PC-3 (cell line): ENCODE measurements around the gene ILDR2. TPM values are rescaled to one million over a fixed set of nuclear protein-coding genes. Genes with fewer than 3 reads are reported as not detected.

Source experiments
- ATAC-seq: fragments of 200-7000 bp; cut with Tn5 transposase; 2 replicates; pipeline ENCODE4 v1.9.1; 2020; ENCODE audit warnings: mild to moderate bottlenecking, moderate library complexity
- BruUV-seq: library from RNA; stranded (reverse); fragments of 400-500 nt; replicated peaks from 2 replicates; lab custom pipeline; 2021; lab: Mats Ljungman, UMichigan
- CTCF ChIA-PET: fragments of 300-600 bp; sonication (Branson Sonifier 250); formaldehyde crosslinking; loops from one replicate; lab custom pipeline; 2022; ENCODE audit warnings: antibody characterized with exemption; lab: Charles Lee
- POLR2A ChIA-PET: fragments of 300-600 bp; sonication (Branson Sonifier 250); formaldehyde crosslinking; loops from one replicate; lab custom pipeline; 2022; ENCODE audit warnings: antibody characterized with exemption; ENCODE audit not compliant: unreplicated experiment; lab: Charles Lee
- DNase-seq: peaks from one replicate; pipeline ENCODE4 v3.0.0-alpha.2; 2015
- H2AFZ ChIP-seq: fragments of 300-600 bp; sonication (generic); 2 replicates; pipeline ENCODE4 v1.6.0; 2016; ENCODE audit warnings: antibody characterized with exemption, low read length
- H3F3A ChIP-seq: fragments of 300-600 bp; sonication (generic); one replicate; pipeline ENCODE4 v1.6.0; 2017; ENCODE audit warnings: antibody characterized with exemption, low read length, control low read depth, mild to moderate bottlenecking; ENCODE audit not compliant: unreplicated experiment
- H3K27ac ChIP-seq: fragments of 300-600 bp; sonication (generic); 2 replicates; pipeline ENCODE4 v1.5.1; 2016; ENCODE audit warnings: mild to moderate bottlenecking, low read length
- H3K27me3 ChIP-seq: fragments of 300-600 bp; sonication (generic); 2 replicates; pipeline ENCODE4 v1.6.1; 2016; ENCODE audit warnings: low read length, mixed read lengths
- H3K36me3 ChIP-seq: fragments of 300-600 bp; sonication (generic); 2 replicates; pipeline ENCODE4 v1.6.1; 2016; ENCODE audit warnings: low read depth, mixed run types, low read length, mixed read lengths
- H3K4me1 ChIP-seq: fragments of 300-600 bp; sonication (generic); 2 replicates; pipeline ENCODE4 v1.5.1; 2016; ENCODE audit warnings: low read length; ENCODE audit not compliant: insufficient read depth
- H3K4me2 ChIP-seq: fragments of 300-600 bp; sonication (generic); 2 replicates; pipeline ENCODE4 v1.6.0; 2016; ENCODE audit warnings: low read length
- H3K4me3 ChIP-seq: fragments of 300-600 bp; sonication (generic); 2 replicates; pipeline ENCODE4 v1.5.1; 2016; ENCODE audit warnings: mild to moderate bottlenecking, low read length, mixed read lengths
- H3K79me2 ChIP-seq: fragments of 300-600 bp; sonication (generic); 2 replicates; pipeline ENCODE4 v1.6.1; 2017; ENCODE audit warnings: low read length, mixed read lengths
- H3K9ac ChIP-seq: fragments of 300-600 bp; sonication (generic); 2 replicates; pipeline ENCODE4 v1.6.0; 2016; ENCODE audit warnings: mild to moderate bottlenecking, low read length
- H3K9me2 ChIP-seq: fragments of 300-600 bp; sonication (generic); replicated peaks from 2 replicates; pipeline ENCODE4 v1.6.1; 2016; ENCODE audit warnings: mixed run types, low read length, mixed read lengths
- H3K9me3 ChIP-seq: fragments of 300-600 bp; sonication (generic); 2 replicates; pipeline ENCODE4 v1.6.1; 2016; ENCODE audit warnings: low read length, mixed read lengths
- H4K20me1 ChIP-seq: fragments of 300-600 bp; sonication (generic); 2 replicates; pipeline ENCODE4 v1.6.1; 2016; ENCODE audit warnings: low read length, mixed read lengths
- CTCF ChIP-seq: fragments of 300-600 bp; sonication (generic); conservative IDR thresholded peaks from 2 replicates; pipeline ENCODE4 v1.5.1; 2017; ENCODE audit warnings: antibody characterized with exemption, low read depth, mild to moderate bottlenecking, low read length
- EZH2 ChIP-seq: fragments of 300-600 bp; sonication (generic); IDR thresholded peaks from one replicate; pipeline ENCODE4 v1.6.1; 2017; ENCODE audit warnings: antibody characterized with exemption, mild to moderate bottlenecking, low read length; ENCODE audit not compliant: unreplicated experiment
- EZH2phosphoT487 ChIP-seq: fragments of 300-600 bp; sonication (generic); IDR thresholded peaks from 2 replicates; pipeline ENCODE4 v1.6.1; 2018; ENCODE audit warnings: mild to moderate bottlenecking, antibody characterized with exemption, low read length, borderline replicate concordance
- intact Hi-C: fragments of 100-400 bp; cut with micrococcal nuclease; formaldehyde crosslinking; loops from 2 replicates; pipeline ENCODE4 v1.9.0; 2023
- total RNA-seq: library from RNA; depleted of rRNA; stranded (reverse); fragments of >200 nt; gene quantifications from 2 replicates; pipeline ENCODE4 v1.2.3, GENCODE V29; 2014; rRNA removed

ILDR2 gene
- total RNA-seq, 1 experiment from 2014 or later: not detected

- no peaks in the 10 kb centered on the region for H3K9me2 ChIP-seq
- no peak overlapping the region for H3K4me2 ChIP-seq
- no peaks in the 10 kb centered on the region for H3K79me2 ChIP-seq
- no peak for ATAC-seq
- peaks cover 78% of the 10 kb centered on the region for H3K36me3 ChIP-seq
- H3K27me3 ChIP-seq: no peaks in the 10 kb centered on the region
- H3F3A ChIP-seq: no peaks in the 10 kb centered on the region
- ChIA-PET CTCF (no interaction called here), POLR2A (no interaction called here)
- H3K27ac ChIP-seq: no peak overlapping the region
- no peaks in the 10 kb centered on the region for H3K9me3 ChIP-seq
- no peak overlapping the region for H3K4me3 ChIP-seq
- intact Hi-C loops: no loop called here
- no peaks in the 10 kb centered on the region for H3K4me1 ChIP-seq
- no TSS peak for BruUV-seq
- TF ChIP-seq EZH2: no peak
- no peak for TF ChIP-seq EZH2phosphoT487
- TF ChIP-seq CTCF: no peak
- no peak for DNase-seq
- H4K20me1 ChIP-seq: no peaks in the 10 kb centered on the region
- no peak overlapping the region for H2AFZ ChIP-seq
- no peak overlapping the region for H3K9ac ChIP-seq
These were observed 115.7 kb downstream of the ILDR2 start for GRCh38 chr1:166859597-166859996.

DNA sequence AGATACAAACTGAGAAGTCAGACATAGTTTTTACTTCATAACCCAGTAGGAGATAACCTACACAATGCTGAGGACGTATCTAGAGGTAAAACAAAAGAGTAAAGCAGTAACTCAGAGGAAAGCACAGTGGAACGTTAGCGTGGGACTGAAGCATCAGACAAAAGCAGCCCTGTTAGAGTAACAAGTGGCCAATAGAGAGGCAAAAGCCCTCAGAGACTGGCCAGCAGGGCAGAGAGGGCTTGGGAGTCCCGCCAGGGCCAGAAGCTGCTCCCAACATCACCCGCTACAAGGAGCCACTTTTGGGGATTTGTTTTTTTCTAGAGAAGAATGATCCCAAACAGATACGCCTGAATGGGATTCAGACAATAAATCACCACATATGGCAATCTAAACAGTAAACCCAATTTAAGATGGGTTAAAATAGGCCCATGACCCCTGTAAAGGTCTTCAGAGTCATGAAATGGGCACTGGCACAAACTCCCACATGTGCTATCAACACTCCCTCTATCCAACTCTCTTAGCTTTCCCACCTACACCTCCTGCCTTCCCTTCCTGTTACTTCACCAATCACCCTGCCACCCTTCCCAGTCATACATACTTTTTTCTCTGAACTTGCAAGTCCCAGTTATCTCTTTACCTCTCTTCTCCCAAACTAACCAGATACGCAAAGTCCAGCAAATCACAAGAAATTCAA, 116.5 kb downstream of the ILDR2 start:
- Histone ChIP-seq H3F3A (no peaks in the 10 kb centered on the region), H3K27ac (no peak overlapping the region), H3K4me3 (no peak overlapping the region), H4K20me1 (no peaks in the 10 kb centered on the region), H3K4me2 (no peak overlapping the region), H3K9me2 (no peaks in the 10 kb centered on the region), H3K27me3 (no peaks in the 10 kb centered on the region), H3K79me2 (no peaks in the 10 kb centered on the region), H3K9ac (no peak overlapping the region), H3K36me3 (peaks cover 78% of the 10 kb centered on the region), H3K4me1 (no peaks in the 10 kb centered on the region), H3K9me3 (no peaks in the 10 kb centered on the region), H2AFZ (no peak overlapping the region)
- ATAC-seq: no peak
- intact Hi-C loops: no loop called here
- DNase-seq: no peak
- ChIA-PET POLR2A (no interaction called here), CTCF (no interaction called here)
- TF ChIP-seq EZH2 (no peak), EZH2phosphoT487 (no peak), CTCF (no peak)
- BruUV-seq: no TSS peak

Other genes with a start within 250 kb of the ILDR2 start
- 38.3 and 44.2 TPM in 2 replicates for gene POGK, start 136.1 kb downstream of the ILDR2 start, total RNA-seq
- gene TADA1, start 99.3 kb downstream of the ILDR2 start, total RNA-seq: 12.4 and 15.3 TPM in 2 replicates
- not detected in 2 replicates for gene MAEL, start 13.7 kb upstream of the ILDR2 start, total RNA-seq
- gene GPA33, start 114.8 kb upstream of the ILDR2 start, total RNA-seq: 0.04 and 0.12 TPM in 2 replicates
- not detected in 2 replicates for gene STYXL2, start 118.5 kb upstream of the ILDR2 start, total RNA-seq
- 8.7 and 17.9 TPM in 2 replicates for gene POU2F1, start 245.3 kb upstream of the ILDR2 start, total RNA-seq